Measurements from ENCODE around the gene DNAJB6. TPM values are rescaled to one million over a fixed set of nuclear protein-coding genes. Genes with fewer than 3 reads are reported as not detected.

DNAJB6 gene
- total and polyA plus RNA-seq, 2 of the 4 experiments (the other 2 are of a cell fraction) = 93.4 to 165 TPM

DNA sequence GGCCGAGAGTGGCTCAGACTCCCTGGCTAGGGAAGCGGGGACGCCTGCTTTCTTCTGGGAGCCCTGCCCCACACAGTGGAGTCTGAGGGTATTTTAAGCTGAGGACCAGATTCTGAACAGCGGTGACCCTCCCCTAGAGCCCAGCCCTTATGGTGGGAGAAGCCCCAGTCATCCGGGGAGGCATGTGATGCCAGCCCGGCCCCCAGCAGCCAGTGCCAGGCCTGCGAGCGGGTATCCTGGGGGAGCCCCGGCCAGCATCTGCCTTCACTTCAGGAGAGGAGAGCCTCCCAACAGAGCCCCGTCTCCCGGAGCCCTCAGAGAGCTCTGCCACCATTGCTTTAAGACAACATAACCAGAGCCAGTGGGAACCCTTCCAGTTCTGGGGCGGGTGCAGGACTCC lies 41.5 kb upstream of the DNAJB6 start:
- H2BK15ac ChIP-seq (ENCODE audit: low read depth, low read length) = no peak overlapping the region
- H3K18ac ChIP-seq (ENCODE audit: low read depth, low read length) = no peak overlapping the region
- no peak overlapping the region for H4K8ac ChIP-seq (ENCODE audit: low read depth in 2 of 2, low read length in 2 of 2)
- no peak overlapping the region for H3K4me2 ChIP-seq (ENCODE audit: low read depth, low read length)
- H3K23ac ChIP-seq (ENCODE audit: low read depth, low read length) = no peak overlapping the region
- peaks cover 10% of the 10 kb centered on the region for H3K9me1 ChIP-seq (ENCODE audit: insufficient read depth, low read length)
- intact Hi-C loops (cut with micrococcal nuclease) (no loop called here), in situ Hi-C loops (cut with MboI; ENCODE audit: low sequenced_read_pairs) (no loop called here), dilution Hi-C loops (cut with HindIII; ENCODE audit: low sequenced_read_pairs, unreplicated experiment) (no loop called here)
- no peaks in the 10 kb centered on the region for H3K9me3 ChIP-seq (ENCODE audit: control insufficient read depth, insufficient read depth, low read length)
- CTCF ChIA-PET = no interaction called here
- no peak overlapping the region for H3K4ac ChIP-seq (ENCODE audit: low read depth, low read length)
- H3K36me3 ChIP-seq (ENCODE audit: control insufficient read depth, insufficient read depth, low read length) = no peaks in the 10 kb centered on the region
- no peak for ATAC-seq (ENCODE audit: low read depth)
- peaks cover 0 to 9% of the 10 kb centered on the region in 2 experiments; a peak in 1 of 4 replicates for H3K79me1 ChIP-seq (ENCODE audit: low read depth in 1 of 2, low read length in 2 of 2)
- no peak for DNase-seq
- no peak overlapping the region for H2AK5ac ChIP-seq (ENCODE audit: low read depth, low read length)
- no CpG with 5 or more reads among the region's 12 CpGs for WGBS, 2 experiments (ENCODE audit: extremely low coverage in 2 of 2, insufficient read length in 1 of 2)
- TF ChIP-seq CHD1 (IDR thresholded peaks at IDR 0.05; ENCODE audit: low read depth, low read length) (no peak), MXI1 (IDR thresholded peaks at IDR 0.05; ENCODE audit: borderline replicate concordance, low read depth, low read length) (no peak), MAZ (IDR thresholded peaks at IDR 0.05; ENCODE audit: borderline replicate concordance, low read depth, low read length) (no peak), BHLHE40 (IDR thresholded peaks at IDR 0.05; ENCODE audit: low read depth, low read length) (no peak), RCOR1 (IDR thresholded peaks at IDR 0.05; ENCODE audit: insufficient replicate concordance, low read length) (no peak), NFE2L2 (IDR thresholded peaks at IDR 0.05; ENCODE audit: low read depth, low read length) (no peak), RFX5 (IDR thresholded peaks at IDR 0.05; ENCODE audit: low read depth, low read length) (no peak), CEBPB (IDR thresholded peaks at IDR 0.05; ENCODE audit: low read depth, low read length) (no peak), RAD21 (IDR thresholded peaks at IDR 0.05; ENCODE audit: low read length) (no peak), FOS (IDR thresholded peaks at IDR 0.05; ENCODE audit: low read depth, low read length) (no peak), ELK1 (IDR thresholded peaks at IDR 0.05; ENCODE audit: borderline replicate concordance, low read depth, low read length) (no peak), MAFK (IDR thresholded peaks at IDR 0.05; ENCODE audit: low read depth, low read length) (no peak), SMC3 (IDR thresholded peaks at IDR 0.05; ENCODE audit: low read depth, low read length) (no peak), POLR2A (IDR thresholded peaks at IDR 0.05; ENCODE audit: low read depth, low read length) (no peak)
- TF ChIP-seq, protein P1, sequence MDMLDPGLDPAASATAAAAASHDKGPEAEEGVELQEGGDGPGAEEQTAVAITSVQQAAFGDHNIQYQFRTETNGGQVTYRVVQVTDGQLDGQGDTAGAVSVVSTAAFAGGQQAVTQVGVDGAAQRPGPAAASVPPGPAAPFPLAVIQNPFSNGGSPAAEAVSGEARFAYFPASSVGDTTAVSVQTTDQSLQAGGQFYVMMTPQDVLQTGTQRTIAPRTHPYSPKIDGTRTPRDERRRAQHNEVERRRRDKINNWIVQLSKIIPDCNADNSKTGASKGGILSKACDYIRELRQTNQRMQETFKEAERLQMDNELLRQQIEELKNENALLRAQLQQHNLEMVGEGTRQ (IDR thresholded peaks at IDR 0.05; ENCODE audit: low read depth, low read length) = no peak
- TF ChIP-seq, protein P2, sequence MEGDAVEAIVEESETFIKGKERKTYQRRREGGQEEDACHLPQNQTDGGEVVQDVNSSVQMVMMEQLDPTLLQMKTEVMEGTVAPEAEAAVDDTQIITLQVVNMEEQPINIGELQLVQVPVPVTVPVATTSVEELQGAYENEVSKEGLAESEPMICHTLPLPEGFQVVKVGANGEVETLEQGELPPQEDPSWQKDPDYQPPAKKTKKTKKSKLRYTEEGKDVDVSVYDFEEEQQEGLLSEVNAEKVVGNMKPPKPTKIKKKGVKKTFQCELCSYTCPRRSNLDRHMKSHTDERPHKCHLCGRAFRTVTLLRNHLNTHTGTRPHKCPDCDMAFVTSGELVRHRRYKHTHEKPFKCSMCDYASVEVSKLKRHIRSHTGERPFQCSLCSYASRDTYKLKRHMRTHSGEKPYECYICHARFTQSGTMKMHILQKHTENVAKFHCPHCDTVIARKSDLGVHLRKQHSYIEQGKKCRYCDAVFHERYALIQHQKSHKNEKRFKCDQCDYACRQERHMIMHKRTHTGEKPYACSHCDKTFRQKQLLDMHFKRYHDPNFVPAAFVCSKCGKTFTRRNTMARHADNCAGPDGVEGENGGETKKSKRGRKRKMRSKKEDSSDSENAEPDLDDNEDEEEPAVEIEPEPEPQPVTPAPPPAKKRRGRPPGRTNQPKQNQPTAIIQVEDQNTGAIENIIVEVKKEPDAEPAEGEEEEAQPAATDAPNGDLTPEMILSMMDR (conservative IDR thresholded peaks at IDR 0.05; ENCODE audit: low read depth, low read length) = no peak
- no peaks in the 10 kb centered on the region; the same call in 1 of the 2 replicates for H3K4me1 ChIP-seq (ENCODE audit: control insufficient read depth, insufficient read depth, low read length)
- no peak overlapping the region for H2BK120ac ChIP-seq (ENCODE audit: low read depth, low read length)
- H4K5ac ChIP-seq (ENCODE audit: low read depth, low read length) = no peak overlapping the region
- H2BK5ac ChIP-seq (ENCODE audit: low read depth, low read length, poor library complexity, severe bottlenecking) = no peak overlapping the region
- H3K56ac ChIP-seq (ENCODE audit: extremely low read depth, insufficient read depth, low read length) = no peak overlapping the region
- H3K9ac ChIP-seq (ENCODE audit: low read depth, low read length) = no peak overlapping the region
- POLR2A ChIA-PET (ENCODE audit: unreplicated experiment) = no interaction called here
- H4K91ac ChIP-seq (ENCODE audit: insufficient read depth, low read depth, low read length) = no peak overlapping the region
- H2AK9ac ChIP-seq (replicated peaks; ENCODE audit: low read depth, low read length, poor library complexity) = no peak overlapping the region
- H3K4me3 ChIP-seq (ENCODE audit: insufficient read depth, low read depth, low read length) = no peak overlapping the region
- BruUV-seq (replicated peaks) = no TSS peak
- no peaks in the 10 kb centered on the region for H4K20me1 ChIP-seq (ENCODE audit: insufficient read depth, low read length)
- no peak overlapping the region for H2BK20ac ChIP-seq (ENCODE audit: low read depth, low read length)
- H3K27me3 ChIP-seq (ENCODE audit: control insufficient read depth, insufficient read depth, low read length) = no peaks in the 10 kb centered on the region; the same call in 1 of the 2 replicates
- H3K27ac ChIP-seq (ENCODE audit: insufficient read depth, low read length) = no peak overlapping the region
- no peak overlapping the region for H3K14ac ChIP-seq (replicated peaks; ENCODE audit: low read depth, low read length)
- H2AFZ ChIP-seq (replicated peaks; ENCODE audit: low read length, poor library complexity) = no peak overlapping the region

Measured in IMR-90 (cell line).